ENCODE results near the gene EPB41. TPM values are rescaled to one million over a fixed set of nuclear protein-coding genes. Genes with fewer than 3 reads are reported as not detected.

The EPB41 gene
- total and polyA plus RNA-seq, 9 of the 15 experiments (the other 6 are each of a cell fraction or from before 2014, with no cell fraction given), result 3.7 to 213 (median 141) TPM

GRCh38 chr1:28926629-28927265 lies 12.4 kb downstream of the EPB41 start (continued):
- TF ChIP-seq MEF2A (IDR thresholded peaks at IDR 0.05; ENCODE audit: control insufficient read depth, low read depth, low read length) (0 out of 2 replicates have a peak, but pooled peaks have one; percentile 4), ZNF512 (tag; IDR thresholded peaks at IDR 0.05) (no peak), CBX8 (IDR thresholded peaks at IDR 0.05; ENCODE audit: borderline replicate concordance, extremely low read depth, low read depth, low read length, poor library complexity, severe bottlenecking) (no peak), ZEB2 (IDR thresholded peaks at IDR 0.05) (peak; percentile 92), ZNF395 (CRISPR knock-in tag; IDR thresholded peaks at IDR 0.05) (no peak; the same call in 1 of the 2 replicates), ZNF197 (CRISPR knock-in tag; IDR thresholded peaks at IDR 0.05; ENCODE audit: low read depth) (no peak), MBD2 (IDR thresholded peaks at IDR 0.05; ENCODE audit: borderline replicate concordance, low read depth) (peak; percentile 72), ZBTB9 (CRISPR knock-in tag; IDR thresholded peaks at IDR 0.05) (no peak), THRA (IDR thresholded peaks at IDR 0.05) (no peak), HIVEP1 (CRISPR knock-in tag; IDR thresholded peaks at IDR 0.05) (no peak), PREB (CRISPR knock-in tag; IDR thresholded peaks at IDR 0.05) (no peak), AFF4 (CRISPR knock-in tag; IDR thresholded peaks at IDR 0.05) (no peak), ZBTB33 (CRISPR knock-in tag; IDR thresholded peaks at IDR 0.05) (peak; percentile 39; the same call in 1 of the 2 replicates)
